HG03432 (cell line): ENCODE results near the gene LRRC4.

Experiments used
- ATAC-seq: cut with Tn5 transposase; IDR thresholded peaks from one replicate; pipeline ENCODE4 v1.9.1; 2021; ENCODE audit warnings: mild to moderate bottlenecking, moderate library complexity; ENCODE audit not compliant: unreplicated experiment

LRRC4 gene

DNA sequence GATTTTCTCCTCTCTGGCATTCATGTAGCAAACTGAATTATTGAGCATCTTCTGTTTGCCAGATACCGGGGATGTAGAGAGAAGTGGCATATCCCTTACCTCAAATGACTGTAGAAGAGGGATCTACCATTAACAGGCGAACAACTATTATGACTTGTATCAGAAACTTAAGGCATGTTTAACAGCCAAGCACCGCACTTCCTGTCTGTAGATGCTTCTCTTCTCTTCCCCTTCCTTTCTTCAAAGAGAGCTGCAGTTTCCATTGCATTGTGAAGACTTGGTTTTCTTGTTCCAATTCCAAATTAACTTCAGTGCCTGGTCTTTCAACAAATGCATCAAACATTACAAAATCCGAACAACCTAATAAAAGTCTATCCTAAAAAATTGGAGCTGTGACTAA, 49.3 kb downstream of the LRRC4 start:
- no peak for ATAC-seq

DNA sequence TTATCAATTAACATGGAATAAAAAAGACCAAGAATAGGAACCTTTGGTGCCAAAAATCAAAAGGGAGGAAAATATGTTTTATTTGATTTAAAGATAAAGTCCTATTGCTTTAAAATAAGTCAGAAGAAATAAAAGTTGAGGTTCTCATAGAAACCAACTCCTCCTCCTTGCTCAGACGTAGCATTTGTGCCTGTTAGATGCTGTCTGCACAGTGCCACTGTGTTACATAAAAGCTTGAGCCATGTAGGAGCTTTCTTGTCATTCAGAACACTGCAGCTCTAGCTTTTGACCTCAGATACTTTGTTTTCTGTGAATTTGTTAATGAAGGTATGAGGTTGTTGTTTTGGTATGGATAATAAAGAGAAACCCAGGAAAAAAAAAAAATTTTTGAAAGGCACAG, 50.3 kb downstream of the LRRC4 start:
- no peak for ATAC-seq

DNA sequence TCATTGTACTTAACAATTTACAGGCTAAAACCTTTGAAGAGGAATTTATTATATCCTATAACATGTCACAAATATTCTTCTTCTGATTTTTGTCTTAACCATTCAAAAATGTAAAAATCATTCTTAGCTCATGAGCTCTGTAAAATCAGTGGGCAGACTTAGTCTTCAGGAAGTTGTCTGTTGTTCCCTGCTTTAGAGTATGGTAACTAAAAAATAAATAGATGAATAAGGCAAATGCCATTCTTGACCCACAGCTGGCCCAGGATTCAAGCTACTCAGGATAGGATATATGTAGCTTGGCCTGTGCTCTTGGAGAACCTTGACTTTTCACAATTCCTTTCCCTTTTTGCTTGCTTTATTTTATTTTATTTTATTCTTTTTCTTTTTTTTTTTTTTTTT, 51.5 kb downstream of the LRRC4 start:
- no peak for ATAC-seq

DNA sequence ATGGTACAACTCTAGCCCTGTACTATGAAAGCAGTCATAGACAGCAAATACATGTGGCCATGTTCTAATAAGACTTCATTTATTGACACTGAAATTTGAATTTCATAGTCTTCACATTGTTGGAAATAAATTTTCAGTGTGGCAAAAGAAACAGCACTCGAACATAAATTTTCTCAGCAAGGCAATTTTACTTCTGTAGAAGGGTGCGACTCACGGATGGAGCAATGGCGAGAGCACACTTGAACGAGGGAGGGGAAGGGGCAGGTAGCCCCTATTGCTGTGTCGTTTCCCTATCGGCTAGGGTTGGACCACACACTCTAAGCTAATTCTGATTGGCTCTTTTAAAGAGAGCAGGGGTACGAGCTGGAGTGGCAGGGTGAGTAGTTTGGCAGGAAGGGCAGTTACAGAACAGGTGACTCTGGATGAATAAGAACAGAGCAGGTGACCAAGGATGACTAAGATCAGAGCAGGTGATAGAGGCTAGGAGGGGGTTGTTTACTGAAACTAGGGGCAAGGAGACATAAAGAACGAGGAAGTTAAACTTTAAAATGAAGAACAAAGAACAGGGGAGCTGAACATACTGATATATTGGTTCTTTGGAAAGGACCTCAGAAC, 52.0 kb downstream of the LRRC4 start:
- ATAC-seq, result no peak

DNA sequence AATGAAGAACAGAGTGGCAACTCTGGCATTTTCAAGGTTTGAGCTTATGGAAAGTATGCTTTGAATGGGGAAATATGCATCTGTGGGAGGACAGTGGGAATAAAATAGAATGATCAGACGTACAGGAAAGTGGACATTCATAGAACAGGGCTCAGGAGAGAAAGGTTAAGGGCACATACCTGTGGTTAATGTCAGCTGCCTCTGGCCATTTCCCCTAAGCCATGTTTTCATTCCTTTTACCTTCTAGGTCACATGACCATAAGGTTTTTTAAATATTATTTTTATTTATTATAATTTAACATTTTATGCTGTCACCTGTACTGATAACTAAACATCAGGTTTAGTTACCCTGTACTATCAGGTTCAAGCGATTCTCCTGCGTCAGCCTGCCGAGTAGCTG, 52.8 kb downstream of the LRRC4 start:
- ATAC-seq, result no peak
